Activated gamma-delta T cell (primary cell): ENCODE results near the gene SLC50A1.
"Not testable (repeated sequence)": the region's sequence is repeated elsewhere in the genome, so short reads cannot be mapped to it uniquely, and the experiment has no call there.

Experiments
- DNase-seq: peaks from one replicate; lab custom pipeline; 2025; lab: John Stamatoyannopoulos, UW

Gene SLC50A1

DNA sequence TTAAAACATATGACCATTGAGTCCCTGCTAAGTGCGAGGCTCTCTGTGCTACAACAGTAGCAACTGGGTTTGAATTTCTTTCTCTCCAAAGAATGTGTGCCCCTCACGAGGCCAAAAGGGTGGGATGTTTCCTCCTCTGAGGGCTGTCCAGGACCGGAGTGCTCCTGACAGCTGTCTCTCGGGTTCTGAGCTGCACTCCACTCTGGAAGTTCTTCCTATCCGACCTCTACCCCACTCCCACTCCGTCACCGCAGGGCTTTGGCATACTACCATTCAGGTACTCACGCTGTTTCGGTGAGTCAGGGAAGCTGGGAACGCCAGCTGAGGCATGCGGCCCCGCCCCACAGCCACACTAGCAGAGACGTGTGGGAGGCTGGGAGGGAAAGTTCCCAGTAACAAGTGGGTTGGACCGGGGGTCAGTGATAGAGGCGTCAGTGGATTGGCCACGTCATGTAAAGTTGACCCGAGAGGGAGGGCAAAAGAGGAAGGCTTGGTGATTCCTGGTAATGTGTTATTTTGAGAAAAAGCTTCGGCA, 705 bp upstream of the SLC50A1 start:
- DNase-seq: no peak

GRCh38 chr1:155136748-155137147, 1.1 kb downstream of the SLC50A1 start:
- DNase-seq: no peak

- DNase-seq: no peak
Measured at GRCh38 chr1:155137154-155137949, 1.7 kb downstream of the SLC50A1 start.

DNA sequence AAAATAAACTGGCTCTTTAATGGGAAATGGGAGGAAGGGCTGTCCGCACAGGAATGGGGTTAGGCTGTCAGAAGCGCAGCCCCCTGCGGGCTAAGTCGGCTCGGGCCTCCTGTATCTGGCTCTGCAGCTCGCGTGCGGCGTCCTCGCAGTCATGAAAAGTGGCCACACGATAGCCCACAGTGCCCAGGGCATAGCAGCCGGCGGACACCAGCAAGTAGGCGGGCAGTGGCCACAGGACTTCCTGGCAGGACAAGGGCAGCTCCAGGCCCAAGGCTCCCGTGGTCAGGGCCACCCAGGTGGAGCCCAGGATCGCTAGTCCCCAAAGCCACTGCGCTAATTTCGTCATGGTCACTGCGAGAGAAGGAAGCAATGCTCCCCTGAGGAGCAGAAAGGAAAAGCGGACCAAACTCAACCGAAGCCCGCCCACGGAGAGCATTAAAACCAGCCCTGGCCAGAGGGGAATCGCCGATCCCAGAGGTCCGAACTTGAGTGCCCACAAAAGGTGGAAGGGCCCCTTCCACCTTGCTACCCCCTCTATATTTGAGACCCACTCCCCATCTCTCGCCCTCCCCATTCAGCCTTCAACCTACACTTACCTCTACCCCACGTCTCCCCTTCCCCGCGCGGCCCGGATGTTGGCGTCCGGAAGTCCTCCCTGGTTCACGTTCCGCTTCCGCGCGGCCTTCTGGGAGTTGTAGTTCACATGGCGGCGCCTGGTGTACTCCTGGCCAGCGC, 4.4 kb downstream of the SLC50A1 start, which contains the start of gene DPM3:
Gene DPM3, minus strand, starts transcription at position 637 of the 735 bp plus-strand sequence. Its CDS starts 291 bp downstream, at position 346.
- DNase-seq: peak; percentile 68

DNA sequence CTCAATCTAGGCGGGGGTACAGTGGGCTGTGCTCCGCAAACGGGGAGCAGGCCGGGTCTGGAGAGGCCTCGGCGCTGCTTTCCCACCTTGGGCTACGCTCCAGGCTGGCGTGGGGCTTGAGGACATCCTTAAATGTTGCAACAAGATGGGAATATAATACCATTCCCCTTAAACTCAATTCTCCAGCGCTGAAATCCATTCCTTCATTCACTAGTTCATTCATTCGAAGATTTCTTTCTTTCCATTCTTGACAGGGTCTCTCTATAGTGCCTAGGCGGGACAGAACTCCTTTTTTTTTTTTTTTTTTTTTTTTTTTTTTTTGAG, 4.9 kb downstream of the SLC50A1 start:
- no peak for DNase-seq

GRCh38 chr1:155141749-155142148, 6.1 kb downstream of the SLC50A1 start:
- DNase-seq: no peak

GRCh38 chr1:155145491-155145890, 9.8 kb downstream of the SLC50A1 start:
- DNase-seq: no peak

DNA sequence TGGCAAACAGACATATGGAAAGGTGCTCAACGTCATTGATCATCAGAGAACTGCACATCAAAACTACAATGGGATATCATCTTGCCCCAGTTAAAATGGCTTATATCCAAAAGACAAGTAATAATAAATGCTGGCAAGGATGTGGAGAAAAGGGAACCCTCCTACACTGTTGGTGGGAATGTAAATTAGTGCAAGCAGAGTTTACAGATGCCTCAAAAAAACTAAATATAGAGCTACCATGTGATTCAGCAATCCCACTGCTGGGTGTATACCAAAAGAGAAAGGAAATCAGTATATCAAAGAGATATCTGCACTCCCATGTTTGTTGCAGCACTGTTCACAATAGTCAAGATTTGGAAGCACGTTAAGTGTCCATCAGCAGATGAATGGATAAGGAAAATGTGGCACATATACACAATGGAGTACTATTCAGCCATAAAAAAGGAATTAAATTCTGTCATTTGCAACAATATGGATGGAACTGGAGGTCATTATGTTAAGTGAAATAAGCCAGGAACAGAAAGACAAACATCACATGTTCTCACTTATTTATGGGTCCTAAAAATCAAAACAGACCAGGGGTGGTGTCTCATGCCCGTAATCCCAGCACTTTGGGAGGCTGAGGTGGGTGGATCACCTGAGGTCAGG, 20.5 kb downstream of the SLC50A1 start:
- not testable (repeated sequence) for DNase-seq

GRCh38 chr1:155158991-155159390, 23.3 kb downstream of the SLC50A1 start:
- no peak for DNase-seq

- no peak for DNase-seq
Measured at GRCh38 chr1:155160128-155160527, 24.5 kb downstream of the SLC50A1 start.

GRCh38 chr1:155162631-155163030, 27.0 kb downstream of the SLC50A1 start:
- DNase-seq: not testable (repeated sequence)

- not testable (repeated sequence) for DNase-seq
Measured at GRCh38 chr1:155163785-155164184, 28.1 kb downstream of the SLC50A1 start.

GRCh38 chr1:155164625-155165024, 29.0 kb downstream of the SLC50A1 start:
- DNase-seq: not testable (repeated sequence)

DNA sequence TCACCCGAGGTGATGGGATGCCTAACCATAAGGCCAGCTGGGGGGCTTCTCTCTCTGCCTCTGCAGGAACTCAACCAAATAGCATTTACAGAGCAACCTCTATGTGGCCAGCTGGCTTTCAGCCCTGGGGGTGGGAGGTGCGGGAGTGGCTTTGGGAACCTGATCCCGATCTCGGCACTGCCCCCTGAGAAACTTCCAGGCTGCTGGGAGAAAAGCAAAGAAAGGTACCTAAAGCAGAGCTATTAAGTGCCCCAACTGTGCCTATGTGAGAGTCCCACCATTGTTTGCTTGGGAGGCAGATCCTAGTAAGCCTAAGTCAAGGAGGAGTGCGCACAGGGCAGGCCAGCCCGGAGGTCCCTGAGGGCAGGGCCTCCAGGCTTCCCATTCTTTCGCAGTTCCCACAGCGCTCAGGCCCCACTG, 30.4 kb downstream of the SLC50A1 start:
- DNase-seq: no peak

DNA sequence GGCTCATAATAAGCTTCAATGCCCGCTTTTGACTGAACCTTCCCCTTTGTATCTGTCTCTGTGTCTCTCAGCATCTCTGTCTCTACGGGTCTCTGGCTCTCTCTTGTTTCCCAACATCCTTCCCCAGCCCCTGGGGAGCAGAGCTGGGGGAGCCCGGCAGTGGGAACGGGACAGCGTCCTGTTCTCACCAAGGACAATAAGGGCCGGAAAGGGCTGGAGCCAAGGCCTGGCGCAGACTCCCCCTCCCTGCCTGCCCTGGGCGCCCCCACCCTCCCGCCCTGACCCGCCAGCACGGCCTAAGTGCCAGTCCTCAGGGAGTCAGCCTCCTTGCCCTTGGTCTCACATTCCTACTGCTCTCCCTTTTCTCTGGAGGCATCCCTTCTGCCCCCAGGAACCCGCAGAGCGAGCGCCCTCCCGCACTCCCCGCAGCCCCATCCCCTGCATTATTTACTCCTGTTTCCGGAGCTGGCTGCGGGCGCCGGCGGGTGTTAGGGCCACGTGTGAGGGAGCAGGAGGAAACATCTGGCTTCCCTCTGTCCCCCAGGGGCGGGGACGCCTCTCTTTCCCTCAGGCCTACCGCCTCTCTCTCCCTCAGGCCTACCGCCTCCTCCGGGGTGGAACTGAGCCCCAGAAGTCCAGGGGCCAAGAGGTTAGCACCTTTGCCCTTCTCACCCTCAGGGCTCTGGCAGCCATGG, 31.0 kb downstream of the SLC50A1 start:
- no peak for DNase-seq

DNA sequence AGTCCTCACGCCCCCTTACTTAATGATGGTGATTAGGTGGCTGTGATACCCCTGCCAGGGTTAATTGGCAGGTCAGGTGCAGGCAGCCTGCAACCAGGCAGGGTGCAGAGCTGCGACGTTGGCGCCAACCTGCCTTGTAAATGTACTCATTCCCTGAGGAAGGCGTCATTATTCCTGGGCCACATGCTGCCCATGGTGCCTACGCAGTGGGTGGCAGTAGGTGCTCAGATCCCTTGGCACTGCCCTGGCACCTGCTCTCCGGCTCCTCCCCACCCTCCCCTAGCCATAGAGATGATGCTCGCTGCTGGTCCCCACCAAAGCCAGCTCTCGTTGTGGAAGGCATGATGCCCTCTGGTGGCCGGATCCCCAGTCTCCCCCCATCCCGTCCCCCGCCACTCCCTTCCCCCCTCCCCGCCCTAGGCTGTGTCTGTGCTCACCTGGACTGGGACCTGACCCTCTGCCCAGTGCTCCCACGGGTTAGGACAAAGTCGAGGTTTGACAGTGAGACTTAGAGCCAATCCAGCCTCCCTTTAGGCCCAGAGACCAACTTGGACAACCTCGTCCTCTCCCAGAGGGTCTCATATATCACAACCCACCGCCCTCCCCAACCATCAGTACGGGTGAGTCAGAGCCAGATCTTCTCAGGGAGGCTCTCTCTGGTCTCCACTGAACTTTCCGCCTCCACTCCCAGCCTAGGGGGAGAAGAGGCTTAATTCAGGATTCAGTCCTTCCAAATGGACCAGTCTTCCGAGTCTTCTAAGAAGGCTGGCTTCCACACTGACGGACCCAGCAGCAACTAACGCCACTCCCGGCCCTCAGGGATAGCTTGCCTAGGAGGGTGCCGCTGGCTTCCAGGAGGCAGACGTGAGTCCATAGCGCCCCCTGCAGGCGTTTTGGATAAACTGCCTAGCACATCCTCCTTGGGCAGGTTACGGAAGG, 31.8 kb downstream of the SLC50A1 start:
- DNase-seq: no peak

- DNase-seq: not testable (repeated sequence)
Measured at GRCh38 chr1:155168105-155168445, 32.4 kb downstream of the SLC50A1 start.

DNA sequence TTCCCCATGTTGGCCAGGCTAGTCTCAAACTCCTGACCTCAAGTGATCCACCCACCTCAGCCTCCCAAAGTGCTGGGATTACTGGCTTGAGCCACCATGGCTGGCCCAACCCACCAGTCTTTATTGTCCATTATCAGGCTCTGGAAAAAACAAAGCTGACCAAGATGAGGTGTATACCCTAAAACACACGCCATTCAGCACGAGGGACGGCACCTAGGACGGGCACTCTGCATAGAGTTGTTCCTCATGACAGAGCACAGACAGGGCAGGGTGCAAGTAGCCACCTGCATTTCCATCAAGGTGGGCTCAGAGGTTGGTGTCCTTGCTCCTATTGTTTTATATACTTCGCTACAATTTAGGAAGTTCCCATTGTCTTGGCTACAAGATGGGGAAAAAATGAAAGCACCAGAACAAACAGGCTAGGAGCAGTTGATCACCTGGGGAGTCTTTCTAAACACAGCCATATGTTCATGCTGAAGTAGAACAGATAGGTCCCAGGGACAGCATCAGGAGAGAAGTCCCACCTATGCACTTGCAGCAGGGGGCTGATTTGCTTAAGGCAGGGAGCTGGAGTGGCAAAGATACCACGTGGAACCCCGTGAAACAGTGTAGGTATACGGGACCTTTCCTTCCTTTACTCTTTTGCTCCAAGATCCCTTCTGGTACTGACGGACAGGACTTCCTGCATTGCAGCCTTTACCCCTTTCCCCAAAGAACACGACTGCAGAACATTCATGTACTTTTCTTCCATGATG, 33.0 kb downstream of the SLC50A1 start:
- no peak for DNase-seq

DNA sequence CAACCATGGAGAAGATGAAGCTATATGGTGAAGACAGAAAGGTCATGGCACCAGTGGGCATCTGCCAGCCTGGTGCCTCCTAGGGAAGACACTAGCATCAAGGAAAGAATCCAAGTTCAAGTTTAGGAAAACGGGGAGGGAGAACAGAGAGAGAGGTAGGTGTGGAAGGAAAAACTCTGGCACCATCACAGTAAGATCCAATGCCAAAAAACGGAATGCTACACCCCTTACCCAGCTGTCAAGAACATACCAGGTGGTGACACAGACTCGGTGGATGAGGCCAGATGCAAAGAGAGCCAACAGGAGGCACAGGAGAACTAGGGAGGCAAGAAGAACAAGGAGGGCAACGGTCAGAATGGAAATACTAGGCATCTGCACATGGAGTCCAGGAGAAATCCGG, 33.9 kb downstream of the SLC50A1 start:
- no peak for DNase-seq
